ENCODE measurements around the gene MMS19.

The MMS19 gene, protein sequence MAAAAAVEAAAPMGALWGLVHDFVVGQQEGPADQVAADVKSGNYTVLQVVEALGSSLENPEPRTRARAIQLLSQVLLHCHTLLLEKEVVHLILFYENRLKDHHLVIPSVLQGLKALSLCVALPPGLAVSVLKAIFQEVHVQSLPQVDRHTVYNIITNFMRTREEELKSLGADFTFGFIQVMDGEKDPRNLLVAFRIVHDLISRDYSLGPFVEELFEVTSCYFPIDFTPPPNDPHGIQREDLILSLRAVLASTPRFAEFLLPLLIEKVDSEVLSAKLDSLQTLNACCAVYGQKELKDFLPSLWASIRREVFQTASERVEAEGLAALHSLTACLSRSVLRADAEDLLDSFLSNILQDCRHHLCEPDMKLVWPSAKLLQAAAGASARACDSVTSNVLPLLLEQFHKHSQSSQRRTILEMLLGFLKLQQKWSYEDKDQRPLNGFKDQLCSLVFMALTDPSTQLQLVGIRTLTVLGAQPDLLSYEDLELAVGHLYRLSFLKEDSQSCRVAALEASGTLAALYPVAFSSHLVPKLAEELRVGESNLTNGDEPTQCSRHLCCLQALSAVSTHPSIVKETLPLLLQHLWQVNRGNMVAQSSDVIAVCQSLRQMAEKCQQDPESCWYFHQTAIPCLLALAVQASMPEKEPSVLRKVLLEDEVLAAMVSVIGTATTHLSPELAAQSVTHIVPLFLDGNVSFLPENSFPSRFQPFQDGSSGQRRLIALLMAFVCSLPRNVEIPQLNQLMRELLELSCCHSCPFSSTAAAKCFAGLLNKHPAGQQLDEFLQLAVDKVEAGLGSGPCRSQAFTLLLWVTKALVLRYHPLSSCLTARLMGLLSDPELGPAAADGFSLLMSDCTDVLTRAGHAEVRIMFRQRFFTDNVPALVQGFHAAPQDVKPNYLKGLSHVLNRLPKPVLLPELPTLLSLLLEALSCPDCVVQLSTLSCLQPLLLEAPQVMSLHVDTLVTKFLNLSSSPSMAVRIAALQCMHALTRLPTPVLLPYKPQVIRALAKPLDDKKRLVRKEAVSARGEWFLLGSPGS

DNA sequence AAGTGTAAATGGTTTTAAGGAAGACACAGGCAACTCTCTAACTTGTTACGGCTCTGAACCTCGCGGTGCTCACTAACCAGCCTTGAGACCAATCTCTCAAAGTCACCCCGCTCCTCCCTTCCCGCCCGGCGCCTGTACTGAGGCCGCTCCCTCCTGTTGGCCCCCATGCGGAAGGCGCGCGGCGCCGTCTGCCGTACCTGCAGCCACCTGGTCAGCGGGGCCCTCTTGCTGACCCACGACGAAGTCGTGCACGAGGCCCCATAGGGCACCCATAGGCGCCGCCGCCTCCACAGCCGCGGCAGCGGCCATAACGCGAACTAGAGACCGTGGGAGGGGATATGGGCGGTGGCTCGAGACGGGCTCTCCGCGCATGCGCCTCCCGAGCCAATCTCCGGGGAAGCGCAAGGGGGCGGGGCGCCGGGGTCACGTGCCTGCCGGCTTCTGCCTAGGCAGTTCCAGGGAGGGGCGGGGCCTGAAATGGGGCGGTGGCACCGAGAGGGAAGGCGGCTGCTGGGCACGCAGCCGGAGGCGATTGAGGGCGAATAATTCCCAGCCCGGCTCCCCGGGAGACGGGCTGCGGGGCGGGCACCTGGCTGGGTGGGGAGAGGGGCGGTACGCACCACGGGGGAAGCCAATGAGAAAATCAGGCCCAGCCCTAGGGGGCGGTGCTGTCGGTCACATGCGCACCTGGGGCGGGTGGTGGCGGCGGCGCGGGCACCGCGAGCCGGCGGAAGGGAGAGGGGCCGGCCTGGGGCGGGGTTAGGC, at the start of gene MMS19:
Gene MMS19, minus strand, starts transcription at position 347 of the 765 bp plus-strand sequence. Its CDS starts 38 bp downstream, at position 309.
- DNase-seq (ENCODE audit: low spot score): peak; percentile 100

DNA sequence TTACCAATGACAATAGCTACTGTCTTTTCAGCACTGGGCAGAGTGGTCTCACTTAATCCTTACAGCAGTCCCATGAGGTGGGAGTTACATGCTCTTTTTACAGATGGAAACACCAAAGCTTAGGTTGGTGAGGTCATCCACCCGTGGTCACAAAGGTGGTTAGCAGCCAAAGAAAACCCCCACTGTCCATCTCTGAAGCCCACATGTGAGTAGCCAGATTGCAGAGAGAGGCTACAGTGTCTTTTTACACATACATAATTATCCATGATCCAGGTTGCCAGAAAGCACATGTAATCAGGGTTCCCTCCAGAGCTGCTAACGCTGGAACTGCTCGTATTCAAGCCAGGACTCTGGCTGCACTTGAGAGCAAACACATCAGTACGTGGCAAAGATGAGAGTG, 49.7 kb upstream of the MMS19 start:
- DNase-seq (ENCODE audit: low spot score): no peak

DNA sequence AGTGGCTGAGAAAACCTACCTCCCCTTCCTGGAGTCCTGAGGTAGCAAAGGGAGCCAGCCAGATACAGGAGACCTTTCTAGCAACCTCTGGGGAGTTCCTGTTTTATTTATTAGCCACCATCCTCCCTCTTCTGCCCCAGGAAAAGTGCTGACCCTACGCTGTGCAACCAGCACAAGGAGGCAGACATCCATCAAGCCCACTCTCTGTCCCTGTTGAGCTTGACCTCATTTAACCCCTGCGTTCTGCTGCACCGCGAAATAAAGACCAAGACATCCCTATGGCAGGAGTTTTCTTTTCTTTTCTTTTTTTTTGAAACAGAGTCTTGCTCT, 49.0 kb upstream of the MMS19 start:
- DNase-seq (ENCODE audit: low spot score): no peak

DNA sequence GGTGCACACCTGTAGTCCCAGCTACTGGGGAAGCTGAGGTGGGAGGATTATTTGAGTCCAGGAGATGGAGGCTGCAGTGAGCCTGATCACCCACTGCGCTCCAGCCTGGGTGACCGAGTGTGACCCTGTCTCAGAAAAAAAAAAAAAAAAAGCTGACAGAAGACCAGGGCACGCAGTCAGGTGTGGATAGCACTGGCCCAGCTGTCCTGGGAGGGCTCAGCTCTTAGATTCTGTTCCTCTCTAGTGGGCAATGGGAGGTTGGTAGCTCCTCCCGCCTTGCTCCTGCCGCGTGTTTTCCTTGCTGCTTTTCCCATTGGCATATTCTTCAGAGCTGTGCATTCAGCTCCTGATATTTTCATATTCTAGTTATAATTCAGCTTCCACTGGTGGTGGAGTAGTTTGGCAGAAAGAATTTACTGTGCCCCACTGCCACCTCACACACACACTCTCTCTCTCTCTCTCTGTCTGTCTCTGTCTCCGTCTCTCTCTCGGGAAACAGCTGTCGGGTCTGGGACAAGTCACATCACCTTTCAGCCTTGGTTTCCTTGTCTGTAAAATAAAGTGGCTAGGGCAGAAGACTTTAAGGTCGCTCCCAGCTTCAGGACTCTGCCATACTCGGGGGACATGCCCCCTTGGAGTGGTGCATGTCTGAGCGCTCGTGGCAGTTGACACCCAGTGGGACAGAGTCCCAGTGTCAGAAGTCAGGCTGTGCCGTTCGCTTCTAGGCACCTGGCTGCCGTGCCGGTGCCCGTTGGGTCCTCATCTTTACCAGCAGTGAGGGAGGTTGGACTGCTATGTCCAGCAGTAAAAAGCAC, 48.4 kb upstream of the MMS19 start:
- DNase-seq (ENCODE audit: low spot score): no peak

DNA sequence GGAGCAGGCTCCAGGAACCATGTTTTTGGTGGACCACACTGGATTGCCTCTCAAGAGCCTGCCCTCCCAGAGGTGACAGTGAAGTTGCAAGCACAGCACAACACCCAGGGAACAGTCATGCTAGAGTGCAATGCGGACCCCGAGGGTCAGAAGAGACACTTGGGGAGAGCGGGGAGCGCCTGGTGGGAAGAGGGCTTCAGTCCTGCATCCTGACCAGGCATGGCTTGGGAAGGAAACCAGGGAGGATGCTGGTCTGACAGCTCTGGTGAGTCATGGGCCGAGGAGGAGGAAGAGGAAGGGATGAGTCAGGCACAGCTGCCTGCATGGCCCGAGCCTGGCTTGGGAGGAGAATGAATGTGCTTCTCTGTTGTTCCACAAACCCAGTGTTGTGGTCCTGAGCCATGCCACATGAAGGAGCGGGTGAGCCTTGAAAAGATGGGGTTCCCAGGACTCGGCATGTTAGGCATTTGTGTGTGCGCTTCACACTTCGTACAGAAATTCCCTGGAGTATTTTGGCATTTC, 44.9 kb upstream of the MMS19 start:
- no peak for DNase-seq (ENCODE audit: low spot score)

DNA sequence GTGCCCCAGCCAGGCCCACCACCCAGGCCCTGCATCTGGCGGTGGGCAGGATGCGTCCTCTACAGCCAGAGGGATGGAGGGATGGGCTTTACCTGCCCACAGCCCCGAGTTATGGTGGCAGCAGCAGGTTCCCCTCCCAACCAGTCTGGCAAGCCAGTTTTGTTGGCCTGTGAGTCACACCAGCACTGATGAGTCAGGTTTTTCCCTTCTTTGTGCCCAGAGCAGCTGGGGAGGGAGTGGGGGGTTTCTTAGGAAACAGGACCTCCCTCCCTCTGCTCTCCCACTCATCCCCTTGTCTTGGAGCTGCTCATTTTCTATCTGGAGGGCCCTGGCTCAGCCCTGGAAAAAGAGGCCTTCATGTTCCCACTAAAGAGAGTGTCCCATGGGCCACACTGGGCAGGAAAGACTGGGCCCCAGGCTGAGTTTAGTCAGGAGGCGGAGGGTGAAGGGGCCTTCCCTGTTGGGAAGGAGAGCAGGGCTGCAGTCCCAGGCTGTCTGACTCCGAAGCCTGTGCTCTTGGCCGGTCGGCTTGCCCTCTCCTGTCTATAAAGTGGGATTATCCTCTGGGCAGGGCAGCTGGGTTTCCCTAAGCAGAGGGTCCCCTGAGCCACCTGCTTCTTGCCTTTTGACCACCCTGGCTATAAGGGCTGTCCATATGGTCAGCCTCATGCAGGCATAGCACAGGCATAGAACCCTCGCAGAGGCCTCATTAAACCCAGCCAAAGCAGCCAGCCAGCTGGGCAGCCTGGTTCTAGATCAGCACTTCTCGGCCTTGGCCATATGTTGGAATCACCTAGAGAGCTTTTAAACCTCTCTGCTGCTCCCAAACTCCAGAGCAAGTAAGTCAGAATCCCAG, 44.2 kb upstream of the MMS19 start:
- peak; percentile 85 for DNase-seq (ENCODE audit: low spot score)

DNA sequence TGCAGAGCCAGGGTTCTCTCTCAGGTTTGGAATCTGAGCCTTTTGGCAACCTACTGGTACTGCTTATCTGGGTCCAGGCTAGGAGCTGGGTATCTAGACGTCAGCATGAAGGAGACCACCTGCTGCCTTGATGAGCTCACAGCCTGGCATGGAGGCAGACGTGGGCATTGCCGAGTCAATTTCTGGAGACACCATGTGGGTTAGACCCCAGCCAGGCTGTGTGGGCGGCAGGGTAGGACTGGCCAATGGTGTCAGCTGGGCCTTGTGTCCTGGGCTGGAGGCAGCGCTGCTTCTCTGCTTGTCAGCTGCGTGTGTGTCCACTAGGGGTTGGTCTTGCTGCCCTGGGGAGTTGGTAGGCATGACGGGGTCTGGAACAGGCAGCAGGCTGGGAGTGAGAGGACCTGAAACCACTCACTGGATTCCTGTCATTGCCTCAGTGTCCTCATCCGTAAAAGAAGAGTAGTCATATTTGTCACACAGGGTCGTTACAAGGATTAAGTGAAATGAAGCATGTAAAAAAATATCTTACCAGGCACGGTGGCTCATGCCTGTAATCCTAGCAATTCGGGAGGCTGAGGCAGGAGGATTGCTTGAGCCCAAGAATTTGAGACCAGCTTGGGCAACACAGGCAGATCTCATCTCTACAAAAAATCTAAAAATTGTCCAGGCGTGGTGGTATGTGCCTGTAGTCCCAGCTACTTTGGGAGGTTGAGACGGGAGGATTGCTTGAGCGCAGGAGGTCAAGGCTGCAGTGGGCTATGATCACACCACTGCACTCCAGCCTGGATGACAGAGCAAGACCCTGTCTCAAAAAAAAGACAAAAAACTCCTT, 42.7 kb upstream of the MMS19 start:
- DNase-seq (ENCODE audit: low spot score): no peak

DNA sequence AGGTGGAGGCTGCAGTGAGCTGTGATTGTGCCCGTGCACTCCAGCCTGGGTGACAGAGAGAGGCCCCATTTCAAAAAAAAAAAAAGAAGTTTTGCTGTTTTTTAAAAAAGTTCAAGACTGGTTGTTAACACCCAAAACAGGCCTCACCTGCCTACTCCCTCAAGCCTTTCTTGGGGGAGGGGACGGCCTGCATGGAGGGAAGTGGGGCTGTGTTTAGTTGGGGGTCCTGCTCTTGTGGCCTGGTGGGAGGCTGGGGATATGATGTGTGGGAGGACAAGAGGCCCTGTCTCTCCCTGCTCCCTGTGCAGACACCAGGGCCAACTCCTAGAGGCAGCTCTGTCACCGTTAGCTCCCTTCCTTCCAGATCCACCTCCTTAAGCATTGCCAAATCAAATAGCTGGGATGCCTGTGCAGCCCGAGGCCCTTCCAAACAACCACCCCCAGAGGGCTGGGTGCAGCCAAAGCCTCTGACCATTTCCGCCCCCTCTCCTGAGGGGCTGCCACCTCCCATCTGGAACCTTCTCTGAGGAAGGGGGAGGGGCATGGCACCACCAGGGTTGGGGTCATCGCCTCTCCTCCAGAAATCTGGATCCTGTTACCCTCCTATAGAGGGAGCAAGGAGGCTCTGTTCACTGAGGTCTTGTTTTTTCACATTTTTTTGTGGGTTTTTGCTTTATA, 41.4 kb upstream of the MMS19 start:
- DNase-seq (ENCODE audit: low spot score): no peak

DNA sequence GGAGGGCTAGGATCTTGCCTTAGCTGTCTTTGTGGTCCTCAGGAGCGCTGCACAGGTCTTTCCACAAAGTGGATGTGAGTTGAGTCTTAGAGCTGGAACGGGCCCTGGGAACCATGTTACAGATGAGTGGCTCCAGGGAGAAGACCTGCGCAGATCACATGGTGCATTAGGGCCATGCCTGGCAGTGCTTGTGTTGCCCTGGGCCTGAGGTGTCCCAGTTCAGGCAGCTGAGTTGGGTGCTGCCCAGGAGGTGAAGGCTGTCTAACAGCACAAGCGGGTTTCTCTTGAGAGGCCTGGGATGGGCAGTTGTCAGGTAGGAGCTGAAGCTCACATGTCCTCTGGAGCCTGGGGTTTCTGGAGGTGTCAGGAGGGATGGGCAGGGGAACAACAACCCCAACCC, 40.6 kb upstream of the MMS19 start:
- no peak for DNase-seq (ENCODE audit: low spot score)

DNA sequence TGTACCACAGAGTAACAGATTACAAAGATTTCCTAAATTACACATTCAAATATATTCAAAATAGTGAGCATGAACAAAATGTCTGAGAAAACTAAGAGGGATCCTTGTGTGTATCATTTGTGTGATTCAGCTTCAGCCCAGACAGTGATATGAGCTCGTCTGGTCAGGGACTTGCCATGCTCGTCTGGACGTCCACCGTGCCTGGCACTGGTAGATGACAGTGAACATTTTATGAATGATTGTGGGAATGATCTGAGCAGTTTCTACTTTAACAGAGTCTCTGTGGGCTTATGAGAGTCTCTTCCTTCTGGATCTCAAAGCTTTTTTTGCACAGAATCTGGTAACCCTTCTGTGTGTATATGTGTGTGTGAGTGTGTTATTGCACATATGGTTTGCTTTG, 40.2 kb upstream of the MMS19 start:
- DNase-seq (ENCODE audit: low spot score): no peak

DNA sequence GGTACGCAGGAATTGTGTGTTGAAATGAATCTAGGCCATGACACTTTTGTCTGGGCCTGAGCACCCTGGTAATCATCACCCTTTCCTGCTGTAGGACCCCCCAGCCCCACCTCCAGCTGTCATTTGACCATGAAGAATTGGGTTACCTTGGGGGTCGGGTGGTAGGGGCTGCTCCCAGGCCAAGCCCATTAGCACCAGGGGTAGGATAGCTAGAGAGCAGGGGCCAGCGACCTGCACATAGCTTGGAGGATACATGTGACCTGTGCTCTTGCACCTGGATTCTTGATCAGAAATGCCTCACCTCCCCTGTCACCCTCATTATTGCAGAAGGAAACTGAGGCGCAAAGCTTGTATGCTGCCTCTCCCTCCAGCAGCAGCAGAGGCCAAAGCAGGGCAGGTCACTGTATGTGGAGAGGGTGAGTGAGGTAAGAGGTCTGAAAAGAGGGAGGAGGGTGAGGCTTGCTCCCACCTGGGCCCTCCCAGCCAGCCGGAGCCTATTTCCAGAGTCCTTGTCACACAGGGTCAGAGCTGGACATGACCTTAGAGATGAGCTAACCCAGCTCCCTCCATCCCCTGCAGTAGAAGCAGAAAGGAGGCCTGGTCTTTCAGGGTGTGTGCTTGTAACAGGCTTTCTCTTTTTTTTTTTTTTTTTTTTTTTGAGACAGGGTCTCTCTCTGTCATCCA, 39.1 kb upstream of the MMS19 start:
- DNase-seq (ENCODE audit: low spot score): no peak

DNA sequence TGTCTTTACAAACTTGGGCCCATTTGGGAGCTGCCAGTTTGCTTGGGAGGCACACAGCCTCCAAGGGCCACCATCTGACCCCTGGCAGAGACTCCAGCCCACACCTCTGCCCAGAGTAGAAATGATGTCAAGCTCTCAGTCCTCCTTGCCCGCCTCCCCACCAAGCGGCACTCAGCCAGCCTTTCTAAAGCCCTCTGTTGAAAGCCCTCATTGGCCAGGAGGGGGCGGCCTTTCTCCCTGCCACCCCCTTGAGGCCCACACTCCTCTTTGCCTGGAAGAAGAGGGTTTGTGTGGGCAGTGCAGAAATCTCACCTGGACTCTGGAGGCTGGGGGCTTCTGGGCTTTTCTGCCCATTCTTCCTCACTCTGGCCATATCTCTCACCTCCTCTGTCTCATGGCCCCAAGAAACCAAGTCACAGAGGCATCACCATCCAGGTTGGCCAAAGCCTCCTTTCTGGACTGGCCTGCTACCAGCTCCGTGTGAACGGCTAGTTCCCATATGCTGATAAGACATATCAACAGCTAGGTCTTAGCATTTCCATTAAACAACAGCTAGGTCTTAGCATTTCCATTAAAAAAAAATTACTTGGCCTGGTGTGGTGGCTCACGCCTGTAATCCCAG, 36.6 kb upstream of the MMS19 start:
- DNase-seq (ENCODE audit: low spot score): no peak

DNA sequence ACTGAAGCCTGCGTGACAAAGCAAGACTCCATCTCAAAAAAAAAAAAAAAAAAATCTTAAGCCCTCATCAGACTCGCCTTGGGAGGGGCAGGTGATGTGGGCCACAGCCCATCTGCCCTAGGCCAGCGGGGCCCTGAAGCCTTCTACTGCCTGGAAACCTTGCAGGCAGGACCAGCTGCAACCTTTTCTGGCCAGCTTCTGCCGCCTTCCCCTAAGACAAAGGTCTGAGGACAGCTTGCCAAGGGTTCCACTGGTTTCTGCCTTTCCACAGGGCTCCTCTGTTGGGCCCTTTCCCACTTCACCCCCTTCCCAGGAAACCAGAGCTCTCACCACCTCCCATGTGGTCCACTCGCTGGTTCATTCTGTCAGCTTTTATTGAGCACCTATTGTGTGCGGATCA, 35.7 kb upstream of the MMS19 start:
- no peak for DNase-seq (ENCODE audit: low spot score)

DNA sequence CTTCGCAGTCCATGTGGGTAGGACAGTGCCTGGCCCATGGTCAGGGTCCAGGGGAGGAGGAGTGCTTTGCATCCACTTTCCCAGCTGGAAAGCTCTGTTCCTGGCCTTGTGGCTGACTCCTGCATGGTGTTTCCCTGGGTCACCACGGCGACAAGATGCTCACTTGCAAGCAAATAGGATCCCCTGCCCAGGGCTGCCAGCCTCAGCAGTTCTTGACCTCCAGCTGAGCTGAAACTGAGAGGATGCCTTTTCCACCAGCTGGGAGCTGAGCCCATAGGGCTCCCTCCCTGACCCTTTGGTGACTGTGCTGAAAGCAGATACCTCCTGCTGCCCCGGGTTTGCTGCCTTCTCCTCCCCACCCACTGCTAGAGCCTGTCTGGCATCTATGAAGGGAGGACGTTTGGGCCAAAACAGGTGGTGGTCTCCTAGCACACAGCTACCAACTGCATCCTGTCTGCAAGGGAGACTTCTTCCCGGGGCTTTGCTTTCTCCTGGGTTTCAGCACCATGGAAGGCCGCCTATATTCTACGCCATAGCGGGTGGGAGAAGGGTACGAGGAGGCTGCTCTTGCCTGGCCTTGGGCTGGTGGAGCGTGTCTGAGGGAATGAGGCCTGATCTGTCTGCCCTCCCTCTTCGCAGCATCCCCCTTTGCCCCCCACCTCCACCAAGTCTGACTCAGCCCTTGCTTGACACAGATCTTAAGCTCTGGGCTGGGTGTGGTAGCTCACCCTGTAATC, 34.9 kb upstream of the MMS19 start:
- no peak for DNase-seq (ENCODE audit: low spot score)

DNA sequence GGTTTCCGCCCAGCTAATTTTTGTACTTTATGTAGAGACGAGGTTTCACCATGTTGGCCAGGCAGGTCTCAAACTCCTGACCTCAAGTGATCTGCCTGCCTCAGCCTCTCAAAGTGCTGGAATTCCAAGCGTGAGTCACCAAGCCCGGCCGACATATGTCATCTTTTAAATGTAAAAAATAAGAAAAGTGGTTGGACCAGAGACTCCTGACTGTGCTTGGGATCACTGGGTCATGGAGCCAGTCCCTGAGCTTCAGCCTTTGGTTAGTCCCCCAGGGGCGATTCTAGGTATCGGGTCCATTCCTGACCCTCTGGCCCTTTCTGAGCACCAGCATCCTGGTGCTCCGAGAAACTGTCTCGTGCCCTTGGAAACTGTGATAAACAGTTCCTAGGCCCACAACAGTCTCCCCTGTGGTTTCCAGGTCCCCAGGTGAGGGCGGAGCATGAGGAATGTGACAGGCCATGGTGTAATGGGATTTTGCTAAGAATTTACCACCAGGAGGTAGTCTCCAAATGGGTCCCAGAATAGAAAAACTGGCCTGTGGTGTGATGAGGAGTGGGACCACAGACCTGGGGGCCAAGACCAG, 33.3 kb upstream of the MMS19 start:
- DNase-seq (ENCODE audit: low spot score): no peak

DNA sequence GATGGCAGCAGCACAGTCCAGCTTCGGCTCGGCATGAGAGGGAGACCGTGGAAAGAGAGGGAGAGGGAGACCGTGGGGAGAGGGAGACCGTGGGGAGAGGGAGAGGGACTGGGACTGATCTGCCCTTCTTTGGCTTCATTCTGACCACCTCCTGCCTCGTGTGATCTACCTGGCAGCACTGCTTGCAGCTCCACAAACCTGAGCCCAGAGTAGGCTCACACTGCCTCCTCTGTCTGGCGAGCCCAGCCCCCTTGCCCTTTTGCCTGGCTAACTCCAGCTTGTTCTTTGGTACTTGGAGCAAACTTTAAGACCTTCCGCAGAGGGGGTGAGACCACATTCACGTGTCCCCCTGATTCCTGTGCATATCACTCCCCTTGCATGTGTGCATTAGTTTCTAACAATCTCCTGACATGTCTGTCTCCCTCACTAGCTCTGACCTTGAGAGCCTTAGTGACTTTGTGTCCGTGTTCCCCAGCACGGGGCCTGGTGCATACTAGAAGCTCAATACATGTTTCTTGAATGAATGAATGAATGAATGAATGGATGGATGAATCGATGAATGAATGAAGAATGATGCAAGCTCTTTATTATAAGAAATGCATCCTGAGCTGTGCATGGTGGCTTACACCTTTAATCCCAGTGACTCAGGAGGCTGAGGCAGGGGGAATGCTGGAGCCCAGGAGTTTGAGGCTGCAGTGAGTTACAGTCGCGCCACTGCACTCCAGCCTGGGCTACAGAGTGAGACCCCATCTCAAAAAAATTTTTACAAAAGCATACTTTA, 31.7 kb upstream of the MMS19 start:
- DNase-seq (ENCODE audit: low spot score): no peak

Data from left forelimb (tissue), 1 donor.